Fibroblast of villous mesenchyme (primary cell): ENCODE measurements around the gene BYSL. TPM values are rescaled to one million over a fixed set of nuclear protein-coding genes. Genes with fewer than 3 reads are reported as not detected.
A peak's percentile ranks its signal among the peaks of the same experiment; 100 is the strongest.

ENCODE experiments used
- DNase-seq: peaks from one replicate; pipeline ENCODE4 v3.0.0-alpha.2; 2010; ENCODE audit warnings: low read depth
- H3K4me3 ChIP-seq: 2 replicates; pipeline ENCODE4 v1.5.1; 2011; ENCODE audit warnings: low read depth, mild to moderate bottlenecking, low read length
- total RNA-seq: library from RNA; depleted of rRNA; stranded (reverse); fragments of >200 nt; gene quantifications from 2 replicates; pipeline ENCODE4 v1.2.3, GENCODE V29; 2012
- TF ChIP-seq, protein P1 (sequence below): IDR thresholded peaks from 2 replicates; pipeline ENCODE4 v1.5.1; 2012; ENCODE audit warnings: low read depth, mild to moderate bottlenecking, low read length; ENCODE audit not compliant: insufficient read depth

Gene BYSL
- total RNA-seq, 1 donor = 20.7 TPM

- DNase-seq = peak; percentile 8
- TF ChIP-seq, protein P1, sequence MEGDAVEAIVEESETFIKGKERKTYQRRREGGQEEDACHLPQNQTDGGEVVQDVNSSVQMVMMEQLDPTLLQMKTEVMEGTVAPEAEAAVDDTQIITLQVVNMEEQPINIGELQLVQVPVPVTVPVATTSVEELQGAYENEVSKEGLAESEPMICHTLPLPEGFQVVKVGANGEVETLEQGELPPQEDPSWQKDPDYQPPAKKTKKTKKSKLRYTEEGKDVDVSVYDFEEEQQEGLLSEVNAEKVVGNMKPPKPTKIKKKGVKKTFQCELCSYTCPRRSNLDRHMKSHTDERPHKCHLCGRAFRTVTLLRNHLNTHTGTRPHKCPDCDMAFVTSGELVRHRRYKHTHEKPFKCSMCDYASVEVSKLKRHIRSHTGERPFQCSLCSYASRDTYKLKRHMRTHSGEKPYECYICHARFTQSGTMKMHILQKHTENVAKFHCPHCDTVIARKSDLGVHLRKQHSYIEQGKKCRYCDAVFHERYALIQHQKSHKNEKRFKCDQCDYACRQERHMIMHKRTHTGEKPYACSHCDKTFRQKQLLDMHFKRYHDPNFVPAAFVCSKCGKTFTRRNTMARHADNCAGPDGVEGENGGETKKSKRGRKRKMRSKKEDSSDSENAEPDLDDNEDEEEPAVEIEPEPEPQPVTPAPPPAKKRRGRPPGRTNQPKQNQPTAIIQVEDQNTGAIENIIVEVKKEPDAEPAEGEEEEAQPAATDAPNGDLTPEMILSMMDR = no peak
- H3K4me3 ChIP-seq = peak overlapping the region; percentile 89
These were observed 26.7 kb upstream of the BYSL start for GRCh38 chr6:41894366-41895299.

DNA sequence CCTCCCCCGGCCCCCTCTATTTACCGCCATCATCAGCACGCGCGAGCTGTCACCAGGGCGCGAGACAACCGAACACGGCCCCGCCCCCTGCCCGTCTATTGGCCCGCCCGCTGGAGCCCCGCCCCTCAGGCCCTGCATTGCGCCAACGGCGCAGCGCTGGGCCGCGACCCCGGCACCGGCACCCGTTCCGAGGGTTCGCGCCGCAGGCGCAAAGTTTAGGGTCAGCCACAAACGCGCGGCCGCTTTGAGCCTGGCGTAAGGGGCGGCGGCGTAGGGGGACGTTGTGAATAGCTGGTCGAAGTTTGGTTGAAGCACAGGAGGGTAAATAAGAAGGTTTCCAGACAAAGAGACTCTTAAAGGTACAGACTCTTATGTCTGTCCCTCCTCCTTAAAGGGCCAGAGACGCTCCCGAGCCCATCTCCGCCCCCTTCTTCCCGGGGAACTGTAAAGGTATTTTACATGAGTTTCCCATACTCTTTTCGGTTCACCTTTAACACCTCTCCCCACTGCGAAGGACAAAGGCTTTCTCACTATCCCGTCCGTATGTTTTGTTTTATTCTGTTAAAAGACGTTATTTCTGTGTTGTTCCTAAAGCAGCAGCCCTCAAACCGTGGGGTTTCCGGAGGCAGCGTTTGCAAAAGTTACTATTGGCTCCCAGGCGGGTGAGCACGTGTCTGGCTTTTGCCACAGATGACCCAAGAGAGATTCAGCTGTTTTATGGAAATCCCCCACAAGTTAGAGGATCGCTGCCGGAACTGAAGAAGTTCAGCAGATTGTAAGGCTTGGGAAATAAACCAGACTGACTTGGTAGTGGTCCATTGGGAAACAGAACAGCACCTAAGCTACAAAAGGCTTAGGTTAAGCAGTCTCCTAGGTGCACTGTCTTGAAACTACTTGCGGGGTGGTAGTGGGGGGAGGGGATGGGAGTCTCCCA is 25.7 kb upstream of the BYSL start, which contains the start of gene USP49:
Gene USP49 (minus strand): TSS at position 76 of the 934 bp plus-strand sequence. CDS start 88,392 bp downstream, outside the sequence.
- TF ChIP-seq, protein P1 = no peak
- peak; percentile 96 for DNase-seq
- peak within 1 kb of the TSS; percentile 89 for H3K4me3 ChIP-seq

GRCh38 chr6:41896281-41896680 is 25.0 kb upstream of the BYSL start:
- H3K4me3 ChIP-seq = peak overlapping the region; percentile 89
- DNase-seq = no peak
- TF ChIP-seq, protein P1 = no peak

DNA sequence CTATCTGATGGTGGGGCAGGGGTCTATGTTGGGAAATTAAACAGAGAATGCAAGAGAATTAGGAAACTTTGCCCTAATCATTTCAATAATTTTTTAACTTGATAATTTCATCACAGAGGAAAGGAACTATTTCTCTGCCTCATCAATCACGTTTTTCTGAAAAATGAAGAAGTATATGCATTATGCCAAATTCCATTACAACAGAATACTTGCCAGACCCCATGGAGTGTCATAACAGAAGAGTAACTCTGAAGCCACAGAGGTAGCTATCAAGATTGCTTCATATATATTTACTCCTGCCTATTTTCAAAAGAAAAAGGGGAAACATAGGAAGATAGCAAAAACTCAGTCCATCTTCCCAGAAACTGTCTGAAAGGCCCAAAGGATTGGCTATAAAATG is 20.4 kb upstream of the BYSL start:
- TF ChIP-seq, protein P1 = no peak
- H3K4me3 ChIP-seq = no peak overlapping the region
- DNase-seq = no peak

- peak; percentile 28 for DNase-seq
- H3K4me3 ChIP-seq = no peak overlapping the region
- TF ChIP-seq, protein P1 = peak; percentile 41
These were observed 19.3 kb upstream of the BYSL start for GRCh38 chr6:41901882-41902519.

DNA sequence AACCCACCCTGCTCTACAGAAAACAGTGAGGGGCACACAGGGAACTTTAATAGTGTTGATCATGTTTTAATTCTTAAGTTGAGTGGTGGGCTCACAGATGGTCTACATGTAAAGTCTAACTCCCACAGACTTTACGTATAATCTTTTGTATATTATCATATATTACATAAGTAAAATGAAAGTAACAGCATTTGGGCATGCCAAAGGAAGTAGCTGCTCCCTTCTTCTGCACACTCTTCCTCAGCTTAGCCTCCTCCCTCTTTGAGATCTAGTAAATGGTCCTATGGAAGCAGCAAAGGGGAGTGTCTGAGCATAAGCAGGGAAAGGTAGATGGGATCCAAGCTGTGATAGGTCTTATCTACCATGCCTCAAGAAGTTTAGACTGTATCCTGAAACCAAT is 11.6 kb upstream of the BYSL start:
- TF ChIP-seq, protein P1 = no peak
- DNase-seq = no peak
- H3K4me3 ChIP-seq = no peak overlapping the region
